Heart left ventricle (tissue), 13 donors: ENCODE results near the gene GADL1.

ENCODE experiments used
- POLR2A ChIP-seq, 2 donors: fragments of 450-650 bp; IDR thresholded peaks; one replicate each; pipeline ENCODE4 v1.6.1; 2017; ENCODE audit warnings: antibody characterized with exemption in 2 of 2, mild to moderate bottlenecking in 2 of 2, moderate library complexity in 2 of 2
- TF ChIP-seq, protein P1 (sequence below), 12 donors: fragments of 200-600 bp; sonication (generic) in 4 of 12; IDR thresholded peaks; one replicate each; pipeline versions ENCODE4 v1.5.0 to v1.8.0; 2018 to 2022; ENCODE audit warnings: antibody characterized with exemption in 12 of 12, mild to moderate bottlenecking in 5 of 12
- donor health status: ischemic (EF 13 %, LVEDD 7.1; RV severe dilation, severe dysfunction).
- donor health status: DM: no; HTN: yes; CAD: no.
- donor health status: DM: no; HTN: no; CAD: no.
- donor health status: ischemic (EF 25% LVEDD 6.9; RV normal size, moderate dysfunction).
- donor health status: ischemic (EF 25% LVEDD 5.7; RV mildly dilated, moderate dysfunction).
- donor health status: ischemic (EF 35%, LVEDD 5.7; RV mildly dilated, moderate dysfunction).
- donor health status: nonischemic (EF 11% LVEDD 7.7; RV severe dilation, severe dysfunction).
- donor health status: DM: yes; HTN: yes; CAD: no.
- donor health status: PGD.
- donor health status: ischemic (EF 29% LVEDD 5.4; RV normal size, mild dysfunction).
- donor health status: nonischemic (EF 23%, LVEDD 6.1; RV moderate dilation, normal function).

DNA sequence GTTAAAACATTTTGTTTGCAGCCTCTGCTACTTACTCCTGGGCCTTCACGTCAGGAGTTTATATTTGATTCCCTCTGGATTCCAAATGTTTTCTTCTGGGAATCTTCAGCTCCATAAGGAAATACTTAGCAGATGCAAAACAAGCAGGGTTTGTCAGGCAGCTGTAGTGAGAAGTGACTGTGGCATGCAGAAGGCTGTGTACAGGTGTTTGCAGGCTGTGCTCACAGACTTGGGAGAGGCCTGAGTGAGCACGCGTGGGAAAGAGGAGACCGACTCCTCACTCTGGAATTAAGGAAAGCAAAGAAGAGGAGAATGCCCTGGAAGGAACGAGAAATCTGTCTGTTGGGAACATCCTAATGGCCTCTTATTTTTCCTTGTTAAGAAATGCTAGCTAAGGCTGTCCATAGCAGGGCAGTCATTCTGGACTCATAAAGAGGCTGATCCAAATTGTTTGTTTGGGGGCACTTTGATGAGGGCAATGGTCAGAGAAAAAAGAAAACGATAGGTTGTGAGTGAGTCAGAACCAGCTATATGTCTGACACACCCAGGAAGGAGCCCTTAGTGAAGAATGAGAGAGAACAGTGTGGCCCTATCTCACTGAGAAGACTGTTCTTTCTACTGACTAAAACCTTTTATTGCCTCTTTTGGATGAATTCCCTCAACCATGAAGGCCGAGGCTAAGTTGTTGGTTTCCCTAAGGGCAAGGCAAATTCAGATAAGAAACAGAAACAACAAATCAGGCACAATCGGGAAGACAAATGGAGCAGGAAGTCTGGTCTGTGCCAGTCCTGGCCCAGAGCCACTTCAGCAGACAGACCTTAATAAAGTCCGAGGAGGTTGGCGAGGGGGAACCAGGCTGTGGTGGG, 205.5 kb downstream of the GADL1 start:
- TF ChIP-seq, protein P1, sequence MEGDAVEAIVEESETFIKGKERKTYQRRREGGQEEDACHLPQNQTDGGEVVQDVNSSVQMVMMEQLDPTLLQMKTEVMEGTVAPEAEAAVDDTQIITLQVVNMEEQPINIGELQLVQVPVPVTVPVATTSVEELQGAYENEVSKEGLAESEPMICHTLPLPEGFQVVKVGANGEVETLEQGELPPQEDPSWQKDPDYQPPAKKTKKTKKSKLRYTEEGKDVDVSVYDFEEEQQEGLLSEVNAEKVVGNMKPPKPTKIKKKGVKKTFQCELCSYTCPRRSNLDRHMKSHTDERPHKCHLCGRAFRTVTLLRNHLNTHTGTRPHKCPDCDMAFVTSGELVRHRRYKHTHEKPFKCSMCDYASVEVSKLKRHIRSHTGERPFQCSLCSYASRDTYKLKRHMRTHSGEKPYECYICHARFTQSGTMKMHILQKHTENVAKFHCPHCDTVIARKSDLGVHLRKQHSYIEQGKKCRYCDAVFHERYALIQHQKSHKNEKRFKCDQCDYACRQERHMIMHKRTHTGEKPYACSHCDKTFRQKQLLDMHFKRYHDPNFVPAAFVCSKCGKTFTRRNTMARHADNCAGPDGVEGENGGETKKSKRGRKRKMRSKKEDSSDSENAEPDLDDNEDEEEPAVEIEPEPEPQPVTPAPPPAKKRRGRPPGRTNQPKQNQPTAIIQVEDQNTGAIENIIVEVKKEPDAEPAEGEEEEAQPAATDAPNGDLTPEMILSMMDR (IDR thresholded peaks at IDR 0.05) = no peak
- TF ChIP-seq POLR2A (IDR thresholded peaks at IDR 0.05) = no peak
